Mesothelial cell of epicardium (in vitro differentiated cells): Measurements from ENCODE around the gene ZNF408. TPM values are rescaled to one million over a fixed set of nuclear protein-coding genes. Genes with fewer than 3 reads are reported as not detected.

Source experiments
- DNase-seq, 2 experiments: peaks; one replicate each; pipeline ENCODE4 v3.0.0; 2021; ENCODE audit warnings: low spot score in 2 of 2; ENCODE audit not compliant: unreplicated experiment in 2 of 2
- H3K27ac Mint-ChIP-seq: 2 replicates; pipeline ENCODE4 v1.8.0; 2021; ENCODE audit warnings: mixed read lengths
- H3K27me3 Mint-ChIP-seq: 2 replicates; pipeline ENCODE4 v1.8.0; 2021; ENCODE audit warnings: low read depth, mixed read lengths
- H3K36me3 Mint-ChIP-seq: 2 replicates; pipeline ENCODE4 v1.8.0; 2021; ENCODE audit warnings: mixed read lengths
- H3K4me1 Mint-ChIP-seq: 2 replicates; pipeline ENCODE4 v1.8.0; 2021; ENCODE audit warnings: mixed read lengths
- H3K4me3 Mint-ChIP-seq: 2 replicates; pipeline ENCODE4 v1.8.0; 2021; ENCODE audit warnings: mild to moderate bottlenecking, moderate library complexity, mixed read lengths
- H3K9me3 Mint-ChIP-seq: 2 replicates; pipeline ENCODE4 v1.8.0; 2021; ENCODE audit warnings: mixed read lengths
- total RNA-seq: library from RNA; stranded (reverse); gene quantifications from 3 replicates; pipeline ENCODE4 v1.2.1, GENCODE V29; 2021
- TF ChIP-seq, protein P1 (sequence below): fragments of 200-600 bp; sonication (generic); IDR thresholded peaks from one replicate; pipeline ENCODE4 v1.5.0; 2021; ENCODE audit warnings: antibody characterized with exemption; ENCODE audit not compliant: unreplicated experiment

The ZNF408 gene
- total RNA-seq: 15.3 to 16.2 TPM (median 15.7 TPM) in 3 replicates

DNA sequence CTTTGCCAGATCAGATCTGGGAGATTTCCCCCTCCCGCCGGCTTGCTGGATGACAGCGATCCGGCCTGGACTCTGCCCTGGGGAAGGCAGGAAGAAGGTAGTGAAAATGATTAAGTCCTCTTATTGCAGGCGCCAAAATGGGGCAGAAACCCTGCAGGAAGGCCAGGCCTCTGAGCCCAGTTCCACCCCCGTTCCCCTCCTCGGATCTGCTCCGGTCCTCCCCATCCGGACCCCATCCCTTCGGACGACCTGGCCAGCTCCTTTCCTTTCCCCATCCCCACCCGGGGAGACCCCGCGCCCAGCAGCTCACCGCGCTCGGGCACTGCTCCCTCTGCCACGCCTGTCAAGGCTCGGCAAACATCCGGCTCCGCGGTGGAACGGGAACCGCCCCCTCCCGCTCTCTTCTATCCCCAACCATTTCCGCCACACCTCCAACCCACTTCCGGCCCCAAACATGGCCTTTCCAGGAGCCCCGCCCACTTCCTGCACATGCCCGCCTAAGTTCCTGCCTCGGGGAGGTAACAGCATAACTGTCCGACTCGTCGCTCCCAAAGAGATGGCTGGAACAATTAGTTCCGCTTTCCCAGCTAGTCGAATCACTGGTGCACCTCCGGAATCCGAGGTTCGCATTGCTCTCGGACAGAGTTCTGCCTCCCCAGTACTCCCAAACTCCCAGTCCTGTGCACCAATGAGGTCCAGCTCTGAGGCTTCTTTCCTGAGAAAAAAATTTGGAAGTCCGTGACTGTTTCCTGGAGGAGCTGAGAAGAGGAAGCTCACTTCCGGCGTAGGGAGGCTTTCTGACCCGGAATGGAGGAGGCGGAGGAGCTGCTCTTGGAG, at the start of gene ZNF408, which contains the start of gene ARHGAP1:
TSS of gene ZNF408 (plus strand) at position 791 of the 837 bp plus-strand sequence. CDS start at position 808, 17 bp downstream.
TSS of gene ARHGAP1 (minus strand) at position 379 of the 837 bp plus-strand sequence. CDS start 4,512 bp downstream, outside the sequence.
- Mint-ChIP-seq H3K27ac (peak within 1 kb of the TSS; percentile 99), H3K27me3 (no peaks in the 10 kb centered on the region), H3K36me3 (peaks cover 17% of the 10 kb centered on the region), H3K4me3 (peak within 1 kb of the TSS; percentile 100), H3K9me3 (no peaks in the 10 kb centered on the region), H3K4me1 (peaks cover 33% of the 10 kb centered on the region)
- TF ChIP-seq, protein P1, sequence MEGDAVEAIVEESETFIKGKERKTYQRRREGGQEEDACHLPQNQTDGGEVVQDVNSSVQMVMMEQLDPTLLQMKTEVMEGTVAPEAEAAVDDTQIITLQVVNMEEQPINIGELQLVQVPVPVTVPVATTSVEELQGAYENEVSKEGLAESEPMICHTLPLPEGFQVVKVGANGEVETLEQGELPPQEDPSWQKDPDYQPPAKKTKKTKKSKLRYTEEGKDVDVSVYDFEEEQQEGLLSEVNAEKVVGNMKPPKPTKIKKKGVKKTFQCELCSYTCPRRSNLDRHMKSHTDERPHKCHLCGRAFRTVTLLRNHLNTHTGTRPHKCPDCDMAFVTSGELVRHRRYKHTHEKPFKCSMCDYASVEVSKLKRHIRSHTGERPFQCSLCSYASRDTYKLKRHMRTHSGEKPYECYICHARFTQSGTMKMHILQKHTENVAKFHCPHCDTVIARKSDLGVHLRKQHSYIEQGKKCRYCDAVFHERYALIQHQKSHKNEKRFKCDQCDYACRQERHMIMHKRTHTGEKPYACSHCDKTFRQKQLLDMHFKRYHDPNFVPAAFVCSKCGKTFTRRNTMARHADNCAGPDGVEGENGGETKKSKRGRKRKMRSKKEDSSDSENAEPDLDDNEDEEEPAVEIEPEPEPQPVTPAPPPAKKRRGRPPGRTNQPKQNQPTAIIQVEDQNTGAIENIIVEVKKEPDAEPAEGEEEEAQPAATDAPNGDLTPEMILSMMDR: no peak
- DNase-seq: peak; percentile 96 to 98

DNA sequence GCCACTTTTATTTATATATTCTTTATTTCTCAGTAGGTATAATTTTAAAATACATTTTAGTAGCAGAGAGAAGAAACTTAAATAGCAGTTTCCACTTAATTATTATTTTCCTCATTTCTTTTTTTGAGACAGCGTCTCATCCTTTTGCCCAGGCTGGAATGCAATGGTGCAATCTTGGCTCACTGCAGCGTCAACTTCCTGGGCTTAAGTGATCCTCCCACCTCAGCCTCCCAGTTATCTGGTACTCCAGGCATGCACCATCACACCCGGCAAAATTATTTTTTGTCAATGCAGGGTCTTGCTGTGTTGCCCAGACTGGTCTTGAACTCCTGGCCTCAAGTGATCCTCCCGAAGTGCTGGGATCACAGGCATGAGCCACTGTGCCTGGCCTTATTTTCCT, 45.2 kb upstream of the ZNF408 start:
- no peaks in the 10 kb centered on the region for H3K9me3 Mint-ChIP-seq
- TF ChIP-seq, protein P1: no peak
- H3K4me3 Mint-ChIP-seq: no peak overlapping the region
- no peaks in the 10 kb centered on the region for H3K27me3 Mint-ChIP-seq
- H3K36me3 Mint-ChIP-seq: peaks cover 51% of the 10 kb centered on the region
- no peak for DNase-seq
- H3K27ac Mint-ChIP-seq: no peak overlapping the region
- H3K4me1 Mint-ChIP-seq: no peaks in the 10 kb centered on the region

DNA sequence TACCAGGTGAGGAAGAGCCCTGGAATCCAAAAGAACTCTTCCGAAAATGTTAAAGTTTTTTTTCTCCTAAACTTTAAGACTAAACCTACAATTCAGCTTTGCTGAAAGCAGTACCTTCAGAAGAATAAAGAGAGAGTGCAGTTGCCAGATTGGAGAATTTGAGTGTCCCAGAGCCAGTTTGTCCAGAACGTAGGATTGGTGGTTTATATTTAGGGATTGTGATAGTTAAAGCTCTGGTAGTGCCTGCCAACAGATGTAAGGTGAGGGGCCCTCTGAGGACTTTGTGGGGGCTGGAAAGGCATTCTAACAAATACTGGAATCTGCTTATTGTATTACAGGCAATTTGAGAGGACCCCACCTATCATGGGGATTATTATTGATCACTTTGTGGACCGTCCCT, 43.6 kb upstream of the ZNF408 start:
- Mint-ChIP-seq H3K9me3 (no peaks in the 10 kb centered on the region), H3K4me1 (no peaks in the 10 kb centered on the region), H3K4me3 (no peak overlapping the region), H3K36me3 (peaks cover 46% of the 10 kb centered on the region), H3K27ac (no peak overlapping the region), H3K27me3 (no peaks in the 10 kb centered on the region)
- no peak for DNase-seq
- TF ChIP-seq, protein P1: no peak

DNA sequence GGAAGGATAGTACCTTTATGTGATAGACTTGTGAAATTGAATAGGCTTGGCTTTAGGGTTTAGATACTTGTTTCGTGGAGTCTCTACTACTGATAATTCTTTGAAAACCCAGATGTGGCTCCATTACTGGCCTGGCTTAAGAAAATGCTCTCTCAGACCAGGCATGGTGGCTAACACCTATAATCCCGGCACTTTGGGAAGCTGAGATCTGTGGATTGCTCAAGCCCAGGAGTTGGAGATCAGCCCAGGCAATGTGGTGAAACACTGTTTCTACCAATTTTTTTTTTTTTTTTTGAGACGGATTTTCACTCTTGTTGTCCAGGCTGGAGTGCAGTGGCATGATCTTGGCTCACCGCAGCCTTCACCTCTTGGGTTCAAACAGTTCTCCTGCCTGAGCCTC, 42.6 kb upstream of the ZNF408 start:
- no peak for DNase-seq
- no peaks in the 10 kb centered on the region for H3K27me3 Mint-ChIP-seq
- no peaks in the 10 kb centered on the region for H3K9me3 Mint-ChIP-seq
- no peak overlapping the region for H3K27ac Mint-ChIP-seq
- TF ChIP-seq, protein P1: no peak
- H3K36me3 Mint-ChIP-seq: peaks cover 46% of the 10 kb centered on the region
- no peak overlapping the region for H3K4me3 Mint-ChIP-seq
- H3K4me1 Mint-ChIP-seq: no peaks in the 10 kb centered on the region

DNA sequence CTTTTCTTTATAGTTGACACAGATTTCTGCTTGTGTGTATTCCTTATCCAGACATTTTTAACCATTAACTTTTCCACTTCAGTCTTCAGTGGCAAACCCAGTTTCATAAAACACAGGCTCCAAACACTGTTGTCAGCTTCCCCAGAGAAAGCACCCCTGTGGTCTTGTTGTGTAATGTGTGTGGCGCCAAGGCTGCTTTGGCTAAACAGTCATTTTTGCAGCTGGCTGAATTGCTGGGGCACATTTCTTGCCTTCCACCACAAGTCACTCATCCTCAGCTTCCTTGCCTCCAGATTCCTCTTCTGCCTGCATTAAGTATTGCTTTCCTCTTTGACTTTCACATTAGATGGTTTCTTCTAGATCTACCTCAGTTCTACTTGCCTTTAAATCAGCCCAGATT, 40.9 kb upstream of the ZNF408 start:
- Mint-ChIP-seq H3K36me3 (peaks cover 51% of the 10 kb centered on the region), H3K27me3 (no peaks in the 10 kb centered on the region), H3K4me1 (no peaks in the 10 kb centered on the region), H3K27ac (no peak overlapping the region), H3K9me3 (no peaks in the 10 kb centered on the region), H3K4me3 (no peak overlapping the region)
- DNase-seq: no peak
- TF ChIP-seq, protein P1: no peak
